ENCODE data around the gene NAV2. TPM values are rescaled to one million over a fixed set of nuclear protein-coding genes. Genes with fewer than 3 reads are reported as not detected.

Gene NAV2
- polyA plus RNA-seq, 1 donor from 2014 or later = 3.0 TPM

GRCh38 chr11:19768815-19769214 is 56.2 kb downstream of the NAV2 start:
- no peak overlapping the region for H3K9ac ChIP-seq (ENCODE audit: low read length)
- no peaks in the 10 kb centered on the region for H3F3A ChIP-seq (ENCODE audit: insufficient read depth, low read length, poor library complexity, severe bottlenecking)
- H3K4me2 ChIP-seq (ENCODE audit: low read length) = no peak overlapping the region
- peaks cover 6% of the 10 kb centered on the region for H3K27me3 ChIP-seq (ENCODE audit: insufficient read depth, low read depth, low read length)
- no peaks in the 10 kb centered on the region for H3K9me2 ChIP-seq (ENCODE audit: insufficient read depth, low read length)
- H3K79me2 ChIP-seq (replicated peaks; ENCODE audit: insufficient read depth, low read length) = no peaks in the 10 kb centered on the region
- TF ChIP-seq RAD21 (conservative IDR thresholded peaks at IDR 0.05) (no peak), TAF1 (IDR thresholded peaks at IDR 0.05; ENCODE audit: low read depth) (no peak), POLR2AphosphoS5 (IDR thresholded peaks at IDR 0.05) (no peak), REST (IDR thresholded peaks at IDR 0.05; ENCODE audit: borderline replicate concordance) (no peak), CTCF (IDR thresholded peaks at IDR 0.05; ENCODE audit: poor library complexity, severe bottlenecking) (no peak), EZH2 (IDR thresholded peaks at IDR 0.05; ENCODE audit: borderline replicate concordance, insufficient read depth, low read length, poor library complexity, severe bottlenecking) (no peak), SMC3 (conservative IDR thresholded peaks at IDR 0.05; ENCODE audit: poor library complexity) (no peak), EP300 (conservative IDR thresholded peaks at IDR 0.05; ENCODE audit: poor library complexity, severe bottlenecking) (no peak), MXI1 (conservative IDR thresholded peaks at IDR 0.05; ENCODE audit: poor library complexity, severe bottlenecking) (no peak)
- no peaks in the 10 kb centered on the region for H3K36me3 ChIP-seq (ENCODE audit: insufficient read depth, low read length)
- no peak overlapping the region for H2AFZ ChIP-seq (ENCODE audit: low read depth, low read length)
- no peak overlapping the region for H3K4me3 ChIP-seq (ENCODE audit: low read length)
- no peak overlapping the region for H3K27ac ChIP-seq (ENCODE audit: low read length)
- no peaks in the 10 kb centered on the region for H4K20me1 ChIP-seq (ENCODE audit: insufficient read depth)
- no peaks in the 10 kb centered on the region for H3K9me3 ChIP-seq (ENCODE audit: low read length)

GRCh38 chr11:19769820-19770219 is 57.2 kb downstream of the NAV2 start:
- Histone ChIP-seq H2AFZ (ENCODE audit: low read depth, low read length) (no peak overlapping the region), H3K27ac (ENCODE audit: low read length) (no peak overlapping the region), H3K4me3 (ENCODE audit: low read length) (no peak overlapping the region), H4K20me1 (ENCODE audit: insufficient read depth) (no peaks in the 10 kb centered on the region), H3K9ac (ENCODE audit: low read length) (no peak overlapping the region), H3K9me3 (ENCODE audit: low read length) (no peaks in the 10 kb centered on the region), H3F3A (ENCODE audit: insufficient read depth, low read length, poor library complexity, severe bottlenecking) (no peaks in the 10 kb centered on the region), H3K4me2 (ENCODE audit: low read length) (no peak overlapping the region), H3K79me2 (replicated peaks; ENCODE audit: insufficient read depth, low read length) (no peaks in the 10 kb centered on the region), H3K9me2 (ENCODE audit: insufficient read depth, low read length) (no peaks in the 10 kb centered on the region), H3K36me3 (ENCODE audit: insufficient read depth, low read length) (no peaks in the 10 kb centered on the region), H3K27me3 (ENCODE audit: insufficient read depth, low read depth, low read length) (peaks cover 7% of the 10 kb centered on the region)
- no peak for TF ChIP-seq EZH2 (IDR thresholded peaks at IDR 0.05; ENCODE audit: borderline replicate concordance, insufficient read depth, low read length, poor library complexity, severe bottlenecking)
- no peak for TF ChIP-seq CTCF (IDR thresholded peaks at IDR 0.05; ENCODE audit: poor library complexity, severe bottlenecking)
- no peak for TF ChIP-seq SMC3 (conservative IDR thresholded peaks at IDR 0.05; ENCODE audit: poor library complexity)
- no peak for TF ChIP-seq REST (IDR thresholded peaks at IDR 0.05; ENCODE audit: borderline replicate concordance)
- no peak for TF ChIP-seq MXI1 (conservative IDR thresholded peaks at IDR 0.05; ENCODE audit: poor library complexity, severe bottlenecking)

Data from neural cell (in vitro differentiated cells).